AG10803 (cell line): Measurements from ENCODE around the gene MUL1.

ENCODE experiments used
- DNase-seq: peaks from one replicate; pipeline ENCODE4 v3.0.0; 2010; ENCODE audit warnings: low read depth
- H3K4me3 ChIP-seq: 2 replicates; pipeline ENCODE4 v1.5.1; 2011; ENCODE audit warnings: mild to moderate bottlenecking, low read length, control low read depth
- CTCF ChIP-seq: conservative IDR thresholded peaks from 2 replicates; pipeline ENCODE4 v1.5.1; 2011; ENCODE audit warnings: mild to moderate bottlenecking, low read length, control low read depth, inconsistent platforms

Gene MUL1

GRCh38 chr1:20491178-20491577 lies 16.8 kb downstream of the MUL1 start:
- no peak overlapping the region for H3K4me3 ChIP-seq
- no peak for DNase-seq
- TF ChIP-seq CTCF, result no peak

GRCh38 chr1:20487236-20487590 lies 20.7 kb downstream of the MUL1 start:
- no peak overlapping the region for H3K4me3 ChIP-seq
- TF ChIP-seq CTCF, result no peak
- DNase-seq, result no peak

GRCh38 chr1:20486457-20487235 lies 21.3 kb downstream of the MUL1 start:
- H3K4me3 ChIP-seq, result peak overlapping the region; percentile 77
- no peak for TF ChIP-seq CTCF
- DNase-seq, result peak; percentile 44

GRCh38 chr1:20485527-20486456 lies 22.2 kb downstream of the MUL1 start, which contains the start of gene CAMK2N1:
CAMK2N1 (minus strand) TSS chr1:20486210; CDS start chr1:20485379, 831 bp downstream.
- peak within 1 kb of the TSS; percentile 80 for H3K4me3 ChIP-seq
- no peak for TF ChIP-seq CTCF
- DNase-seq, result peak; percentile 72

GRCh38 chr1:20484519-20485462 lies 23.2 kb downstream of the MUL1 start:
- TF ChIP-seq CTCF, result no peak
- DNase-seq, result no peak
- peak overlapping the region; percentile 80 for H3K4me3 ChIP-seq

GRCh38 chr1:20483833-20484518 lies 24.0 kb downstream of the MUL1 start:
- peak overlapping the region; percentile 80 for H3K4me3 ChIP-seq
- peak; percentile 7; the same call in 1 of the 2 replicates for TF ChIP-seq CTCF
- DNase-seq, result no peak
